Chondrocyte (in vitro differentiated cells): Measurements from ENCODE around the gene INPP5A. TPM values are rescaled to one million over a fixed set of nuclear protein-coding genes. Genes with fewer than 3 reads are reported as not detected.

Experiments
- DNase-seq: peaks from one replicate; pipeline ENCODE4 v3.0.0; 2021; ENCODE audit warnings: mixed read lengths, low spot score
- H3K27ac Mint-ChIP-seq: one replicate; pipeline ENCODE4 v1.8.0; 2021; ENCODE audit warnings: mild to moderate bottlenecking, moderate library complexity, mixed read lengths; ENCODE audit not compliant: unreplicated experiment
- H3K27me3 Mint-ChIP-seq: 2 replicates; pipeline ENCODE4 v1.8.0; 2021; ENCODE audit warnings: low read depth, mixed read lengths
- H3K36me3 Mint-ChIP-seq: 2 replicates; pipeline ENCODE4 v1.8.0; 2021; ENCODE audit warnings: low read depth, mixed read lengths
- H3K4me1 Mint-ChIP-seq: 2 replicates; pipeline ENCODE4 v1.8.0; 2021; ENCODE audit warnings: low read depth, mild to moderate bottlenecking, mixed read lengths
- H3K4me3 Mint-ChIP-seq: one replicate; pipeline ENCODE4 v1.8.0; 2021; ENCODE audit warnings: mild to moderate bottlenecking, moderate library complexity, mixed read lengths; ENCODE audit not compliant: unreplicated experiment
- H3K9me3 Mint-ChIP-seq: 2 replicates; pipeline ENCODE4 v1.8.0; 2021; ENCODE audit warnings: low read depth, mixed read lengths
- CTCF ChIP-seq: fragments of 200-600 bp; sonication (generic); IDR thresholded peaks from 2 replicates; pipeline ENCODE4 v1.5.0; 2021; ENCODE audit warnings: antibody characterized with exemption, mild to moderate bottlenecking, moderate library complexity
- total RNA-seq: library from RNA; stranded (reverse); gene quantifications from 3 replicates; pipeline ENCODE4 v1.2.1, GENCODE V29; 2021

INPP5A gene
- total RNA-seq, 1 donor from 2014 or later: 40.6 TPM

DNA sequence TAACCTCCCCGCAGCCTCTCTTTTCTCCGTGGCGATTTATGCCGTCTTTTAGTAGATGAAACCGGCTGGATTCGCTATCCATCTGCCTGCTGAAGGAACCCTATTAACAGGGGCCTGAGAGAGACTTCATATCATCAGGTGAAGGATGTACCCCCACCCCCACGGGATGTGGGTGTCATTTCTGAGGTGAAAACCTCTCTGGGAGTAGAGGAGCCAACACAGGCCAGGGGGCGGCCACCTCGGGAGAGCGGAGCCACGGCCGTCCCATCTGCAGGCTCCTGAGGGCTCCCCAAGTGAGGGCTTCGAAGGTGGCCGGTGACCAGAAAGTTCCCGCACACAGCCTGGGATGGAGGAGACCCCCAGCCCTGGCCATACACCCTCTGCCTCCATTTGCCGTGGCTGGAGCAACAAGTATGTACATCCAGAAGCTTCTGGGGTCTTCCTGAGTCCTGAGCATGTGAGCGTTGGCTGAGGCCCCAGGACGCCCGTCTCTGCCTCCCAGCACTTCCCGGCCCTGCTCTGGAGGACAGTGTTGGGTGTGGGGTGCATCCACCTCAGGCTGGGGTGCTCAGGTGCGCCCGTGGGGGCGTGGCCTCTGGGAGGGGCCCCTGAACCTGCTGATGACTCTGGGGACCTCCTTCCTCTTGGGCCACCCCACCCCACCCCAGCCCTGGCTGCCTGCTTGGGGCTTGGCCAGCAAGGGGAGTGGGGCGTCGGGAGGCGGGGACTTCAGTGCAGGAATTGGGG lies 163.7 kb downstream of the INPP5A start:
- TF ChIP-seq CTCF: no peak
- Mint-ChIP-seq H3K9me3 (peaks cover 7% of the 10 kb centered on the region), H3K36me3 (peaks cover 14% of the 10 kb centered on the region)

GRCh38 chr10:132701846-132702190 lies 164.2 kb downstream of the INPP5A start:
- H3K9me3 Mint-ChIP-seq: peaks cover 8% of the 10 kb centered on the region
- peaks cover 13% of the 10 kb centered on the region for H3K4me1 Mint-ChIP-seq
- no peak overlapping the region for H3K4me3 Mint-ChIP-seq
- DNase-seq: no peak
- no peak overlapping the region for H3K27ac Mint-ChIP-seq
- TF ChIP-seq CTCF: no peak
- peaks cover 18% of the 10 kb centered on the region for H3K36me3 Mint-ChIP-seq
- no peaks in the 10 kb centered on the region for H3K27me3 Mint-ChIP-seq

More for the DNA sequence above, 163.7 kb downstream of the INPP5A start:
- Mint-ChIP-seq H3K4me1 (peaks cover 13% of the 10 kb centered on the region), H3K4me3 (no peak overlapping the region), H3K27ac (no peak overlapping the region), H3K27me3 (no peaks in the 10 kb centered on the region)
- peak; percentile 85 for DNase-seq

- H3K36me3 Mint-ChIP-seq: peaks cover 21% of the 10 kb centered on the region
- H3K4me1 Mint-ChIP-seq: peaks cover 13% of the 10 kb centered on the region
- peaks cover 8% of the 10 kb centered on the region for H3K9me3 Mint-ChIP-seq
- no peaks in the 10 kb centered on the region for H3K27me3 Mint-ChIP-seq
- H3K4me3 Mint-ChIP-seq: no peak overlapping the region
- no peak for TF ChIP-seq CTCF
- peak; percentile 87 for DNase-seq
- no peak overlapping the region for H3K27ac Mint-ChIP-seq
Observed at GRCh38 chr10:132702601-132703418, 165.2 kb downstream of the INPP5A start.

DNA sequence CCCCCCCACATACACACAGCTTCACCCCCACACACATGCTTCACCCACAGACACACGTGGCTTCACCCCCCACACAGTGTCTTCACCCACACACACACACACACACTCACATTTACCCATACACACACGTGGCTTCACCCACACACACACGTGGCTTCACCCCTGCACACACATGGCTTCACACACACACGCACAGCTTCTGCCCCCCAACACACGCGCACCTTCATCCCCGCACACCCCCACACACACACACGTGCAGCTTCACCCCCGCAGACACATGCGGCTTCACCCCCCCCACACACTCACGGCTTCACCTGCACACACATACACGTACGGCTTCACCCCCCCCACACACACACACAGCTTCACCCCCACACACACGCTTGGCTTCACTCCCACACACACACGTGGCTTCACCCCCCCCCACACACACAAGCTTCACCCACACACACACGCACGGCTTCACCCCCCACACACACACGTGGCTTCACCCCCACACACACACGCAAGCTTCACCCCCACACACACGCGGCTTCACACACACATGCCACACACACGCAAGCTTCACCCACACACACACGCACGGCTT lies 165.9 kb downstream of the INPP5A start:
- DNase-seq: peak; percentile 61
- peaks cover 13% of the 10 kb centered on the region for H3K4me1 Mint-ChIP-seq
- no peak overlapping the region for H3K4me3 Mint-ChIP-seq
- H3K27ac Mint-ChIP-seq: no peak overlapping the region
- H3K27me3 Mint-ChIP-seq: no peaks in the 10 kb centered on the region
- TF ChIP-seq CTCF: no peak
- peaks cover 23% of the 10 kb centered on the region for H3K36me3 Mint-ChIP-seq
- H3K9me3 Mint-ChIP-seq: peaks cover 8% of the 10 kb centered on the region
